SK-N-SH (cell line): ENCODE measurements around the gene GAP43. TPM values are rescaled to one million over a fixed set of nuclear protein-coding genes. Genes with fewer than 3 reads are reported as not detected.

Source experiments
- CTCF ChIA-PET: fragments of 300-600, 350-600 bp; formaldehyde crosslinking; extraction: SDS; loops from one replicate; lab custom pipeline; 2021; lab: Yijun Ruan, JAX
- POLR2A ChIA-PET: fragments of 350-600 bp; sonication (Branson Sonifier 250); formaldehyde crosslinking; extraction: SDS; loops from one replicate; lab custom pipeline; 2020; ENCODE audit warnings: antibody characterized with exemption, inconsistent platforms; lab: Yijun Ruan, JAX
- DNase-seq: peaks from one replicate; pipeline ENCODE4 v3.0.0; 2012
- H2AFZ ChIP-seq: fragments of 200-600 bp; sonication (generic); 2 replicates; pipeline ENCODE4 v1.8.1; 2016; ENCODE audit warnings: antibody characterized with exemption, mild to moderate bottlenecking, low read depth
- H3F3A ChIP-seq: fragments of 200-600 bp; sonication (generic); replicated peaks from 2 replicates; pipeline ENCODE3; 2016; ENCODE audit warnings: antibody characterized with exemption, mild to moderate bottlenecking; ENCODE audit not compliant: insufficient read depth
- H3K27ac ChIP-seq, 2 experiments: fragments of 200-500 bp in 1 of 2; fragments of 200-600 bp in 1 of 2; sonication (Bioruptor generic) in 1 of 2; sonication (generic), shearing (Covaris generic) in 1 of 2; 2 replicates each; pipeline versions ENCODE4 v1.5.1 to v1.6.1; 2014 to 2016; ENCODE audit warnings: low read depth in 2 of 2, inconsistent platforms in 1 of 2, low read length in 1 of 2, mild to moderate bottlenecking in 1 of 2, mixed read lengths in 1 of 2
- H3K27me3 ChIP-seq: fragments of 200-600 bp; sonication (generic), shearing (Covaris generic); 2 replicates; pipeline ENCODE4 v1.6.1; 2016; ENCODE audit warnings: mixed run types; ENCODE audit not compliant: insufficient read depth
- H3K36me3 ChIP-seq, 2 experiments: fragments of 200-500 bp in 1 of 2; fragments of 200-600 bp in 1 of 2; sonication (Bioruptor generic) in 1 of 2; sonication (generic) in 1 of 2; replicated peaks in 1 of 2; 2 replicates each; pipeline versions ENCODE3 to v1.5.1; 2014 to 2016; ENCODE audit warnings: low read length in 1 of 2, mild to moderate bottlenecking in 1 of 2; ENCODE audit not compliant: insufficient read depth in 2 of 2, control insufficient read depth in 1 of 2
- H3K4me1 ChIP-seq, 2 experiments: fragments of 200-500 bp in 1 of 2; fragments of 200-600 bp in 1 of 2; sonication (Bioruptor generic) in 1 of 2; sonication (generic), shearing (Covaris generic) in 1 of 2; 2 replicates each; pipeline versions ENCODE4 v1.5.1 to v1.6.1; 2014 to 2016; ENCODE audit warnings: low read depth in 1 of 2, low read length in 1 of 2, mixed run types in 1 of 2; ENCODE audit not compliant: insufficient read depth in 2 of 2, control insufficient read depth in 1 of 2
- H3K4me2 ChIP-seq: fragments of 200-600 bp; sonication (generic), shearing (Covaris generic); 2 replicates; pipeline ENCODE4 v1.6.1; 2017; ENCODE audit warnings: mixed run types
- H3K4me3 ChIP-seq, 2 experiments: fragments of 200-500 bp in 1 of 2; fragments of 200-600 bp in 1 of 2; sonication (Bioruptor generic) in 1 of 2; sonication (generic), shearing (Covaris generic) in 1 of 2; 2 replicates each; pipeline versions ENCODE4 v1.5.1 to v1.8.1; 2014 to 2016; ENCODE audit warnings: low read depth in 2 of 2, inconsistent platforms in 1 of 2, low read length in 1 of 2, mild to moderate bottlenecking in 1 of 2, mixed read lengths in 1 of 2, moderate library complexity in 1 of 2
- H3K79me2 ChIP-seq: fragments of 200-600 bp; sonication (generic); 2 replicates; pipeline ENCODE4 v1.8.1; 2017; ENCODE audit warnings: mild to moderate bottlenecking; ENCODE audit not compliant: insufficient read depth
- H3K9ac ChIP-seq: fragments of 200-600 bp; sonication (generic); 2 replicates; pipeline ENCODE4 v1.6.1; 2017; ENCODE audit warnings: mixed run types
- H3K9me2 ChIP-seq: fragments of 200-600 bp; sonication (generic); 2 replicates; pipeline ENCODE4 v1.6.1; 2017; ENCODE audit warnings: mixed run types
- H3K9me3 ChIP-seq: fragments of 200-600 bp; sonication (generic); 2 replicates; pipeline ENCODE4 v1.6.1; 2017; ENCODE audit warnings: mixed run types, mild to moderate bottlenecking, moderate library complexity
- H4K20me1 ChIP-seq: fragments of 200-600 bp; sonication (generic); 2 replicates; pipeline ENCODE4 v1.6.1; 2017; ENCODE audit warnings: mild to moderate bottlenecking, mixed run types; ENCODE audit not compliant: insufficient read depth
- CHD2 ChIP-seq: fragments of 150-350 bp; IDR thresholded peaks from 2 replicates; pipeline ENCODE4 v1.6.1; 2018; ENCODE audit warnings: low read length; ENCODE audit not compliant: partially characterized antibody
- CTCF ChIP-seq: fragments of 200-600 bp; sonication (generic); IDR thresholded peaks from 2 replicates; pipeline ENCODE4 v1.6.1; 2017; ENCODE audit warnings: antibody characterized with exemption, mild to moderate bottlenecking, moderate library complexity
- FOSL2 ChIP-seq: IDR thresholded peaks from 2 replicates; pipeline ENCODE4 v1.4.0; 2012; ENCODE audit warnings: low read depth, mild to moderate bottlenecking, moderate library complexity, borderline replicate concordance
- FOXJ3 ChIP-seq: sonication (generic); formaldehyde crosslinking; IDR thresholded peaks from 2 replicates; pipeline ENCODE4 v1.5.1; 2020; ENCODE audit warnings: mild to moderate bottlenecking, missing genetic modification reagents
- FOXM1 ChIP-seq: IDR thresholded peaks from 2 replicates; pipeline ENCODE4 v1.4.0; 2012; ENCODE audit warnings: low read depth, mild to moderate bottlenecking
- GATA2 ChIP-seq: sonication (generic); formaldehyde crosslinking; IDR thresholded peaks from 2 replicates; pipeline ENCODE4 v1.5.0; 2020; ENCODE audit warnings: mild to moderate bottlenecking, missing genetic modification reagents
- JUND ChIP-seq: IDR thresholded peaks from 2 replicates; pipeline ENCODE4 v1.4.0; 2012
- MEF2A ChIP-seq: IDR thresholded peaks from 2 replicates; pipeline ENCODE4 v1.4.0; 2012; ENCODE audit warnings: low read depth, borderline replicate concordance
- MXI1 ChIP-seq: IDR thresholded peaks from 2 replicates; pipeline ENCODE4 v1.6.1; 2012; ENCODE audit warnings: mild to moderate bottlenecking, low read depth, low read length, improper control_type of control experiment
- REST ChIP-seq: IDR thresholded peaks from 2 replicates; pipeline ENCODE4 v1.6.1; 2012; ENCODE audit warnings: mild to moderate bottlenecking, low read depth, low read length, moderate library complexity
- TAF1 ChIP-seq: IDR thresholded peaks from 2 replicates; pipeline ENCODE4 v1.6.1; 2012; ENCODE audit warnings: low read depth, mild to moderate bottlenecking, low read length, moderate library complexity, borderline replicate concordance
- YY1 ChIP-seq: IDR thresholded peaks from 2 replicates; pipeline ENCODE4 v1.4.0; 2012; ENCODE audit warnings: low read depth, mild to moderate bottlenecking
- WGBS: methylation state at CpG from one replicate; pipeline ENCODE4 v1.1.6; 2017; ENCODE audit warnings: low lambda C conversion rate; 5-methylcytosine and 5-hydroxymethylcytosine counted together
- polyA plus RNA-seq, 3 experiments: library from polyadenylated mRNA; depleted of rRNA; stranded (reverse); fragments of >200 nt; gene quantifications; 2 replicates each; pipeline ENCODE4 v1.2.3, GENCODE V29; 2012
- TF ChIP-seq, protein P1 (sequence below): fragments of 150-350 bp; IDR thresholded peaks from 2 replicates; pipeline ENCODE4 v1.6.1; 2016; ENCODE audit warnings: mild to moderate bottlenecking, low read depth, low read length
- TF ChIP-seq, protein P2 (sequence below): IDR thresholded peaks from 2 replicates; pipeline ENCODE4 v1.4.0; 2012; ENCODE audit warnings: low read depth

Gene GAP43
- polyA plus RNA-seq, 1 of the 3 experiments (the other 2 are of a cell fraction) = 14.0 TPM

DNA sequence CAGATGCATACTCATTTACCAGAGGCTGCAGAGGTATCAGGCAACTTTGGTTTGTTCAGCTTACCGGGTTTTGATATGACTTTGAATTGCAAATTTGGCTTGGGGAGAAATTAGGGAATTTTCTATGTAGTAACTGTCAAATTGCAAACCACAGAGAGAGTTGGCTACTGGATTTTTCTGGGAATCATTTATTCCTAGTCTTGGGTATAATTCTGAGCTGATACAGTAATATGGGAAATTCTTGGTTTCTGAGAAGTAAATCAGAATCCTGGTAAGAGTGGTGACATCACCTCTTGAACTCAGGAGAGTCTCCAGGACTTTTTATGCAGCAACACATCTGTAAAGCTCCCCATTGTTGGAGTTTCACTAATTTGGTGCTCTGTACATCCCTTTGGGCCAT is 39.0 kb downstream of the GAP43 start (continued):
- TF ChIP-seq REST = no peak

- H3K79me2 ChIP-seq = no peaks in the 10 kb centered on the region
- H3K27ac ChIP-seq = no peak overlapping the region
- H3K4me1 ChIP-seq = peaks cover 7 to 16% of the 10 kb centered on the region in 2 experiments; a peak in 3 of 4 replicates
- CTCF ChIA-PET = no interaction called here
- WGBS = 93% methylated on average over 3 of the region's 3 CpGs
- H3K27me3 ChIP-seq = no peaks in the 10 kb centered on the region
- no peak for DNase-seq
- no peaks in the 10 kb centered on the region for H3K36me3 ChIP-seq
- no peak overlapping the region for H3K9ac ChIP-seq
- peaks cover 10% of the 10 kb centered on the region for H3F3A ChIP-seq
- TF ChIP-seq MEF2A = no peak
- no peak for TF ChIP-seq CHD2
- no peak for TF ChIP-seq FOXJ3 (CRISPR knock-in tag)
- no peaks in the 10 kb centered on the region for H4K20me1 ChIP-seq
- no peak overlapping the region for H3K4me3 ChIP-seq
- H2AFZ ChIP-seq = no peak overlapping the region
- H3K9me2 ChIP-seq = no peaks in the 10 kb centered on the region
- no peak overlapping the region for H3K4me2 ChIP-seq
- POLR2A ChIA-PET = no interaction called here
- no peaks in the 10 kb centered on the region for H3K9me3 ChIP-seq
These were observed 40.1 kb downstream of the GAP43 start for GRCh38 chr3:115663414-115663813.

- no peaks in the 10 kb centered on the region for H3F3A ChIP-seq
- H3K27ac ChIP-seq = no peak overlapping the region
- no peaks in the 10 kb centered on the region for H3K27me3 ChIP-seq
- no peak overlapping the region for H3K4me2 ChIP-seq
- H3K36me3 ChIP-seq = no peaks in the 10 kb centered on the region
- H3K4me3 ChIP-seq = no peak overlapping the region
- no peaks in the 10 kb centered on the region for H3K79me2 ChIP-seq
- POLR2A ChIA-PET = no interaction called here
- 64% methylated on average over 2 of the region's 2 CpGs for WGBS
- no peaks in the 10 kb centered on the region for H3K9me3 ChIP-seq
- CTCF ChIA-PET = interaction anchor here (0.7 to 1.7 kb wide), 4 partner anchors 9 to 448 kb away, joined by 3 to 5 read pairs (median 3); no protein-coding TSS in a partner anchor
- H2AFZ ChIP-seq = no peak overlapping the region
- no peaks in the 10 kb centered on the region for H3K9me2 ChIP-seq
- H3K9ac ChIP-seq = no peak overlapping the region
- no peaks in the 10 kb centered on the region for H4K20me1 ChIP-seq
- no peak for DNase-seq
- no peaks in the 10 kb centered on the region; a peak in 1 of 4 replicates for H3K4me1 ChIP-seq
- no peak for TF ChIP-seq REST
- TF ChIP-seq, protein P1, sequence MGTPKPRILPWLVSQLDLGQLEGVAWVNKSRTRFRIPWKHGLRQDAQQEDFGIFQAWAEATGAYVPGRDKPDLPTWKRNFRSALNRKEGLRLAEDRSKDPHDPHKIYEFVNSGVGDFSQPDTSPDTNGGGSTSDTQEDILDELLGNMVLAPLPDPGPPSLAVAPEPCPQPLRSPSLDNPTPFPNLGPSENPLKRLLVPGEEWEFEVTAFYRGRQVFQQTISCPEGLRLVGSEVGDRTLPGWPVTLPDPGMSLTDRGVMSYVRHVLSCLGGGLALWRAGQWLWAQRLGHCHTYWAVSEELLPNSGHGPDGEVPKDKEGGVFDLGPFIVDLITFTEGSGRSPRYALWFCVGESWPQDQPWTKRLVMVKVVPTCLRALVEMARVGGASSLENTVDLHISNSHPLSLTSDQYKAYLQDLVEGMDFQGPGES = no peak
- TF ChIP-seq JUND = no peak
- no peak for TF ChIP-seq GATA2 (CRISPR knock-in tag)
- TF ChIP-seq, protein P2, sequence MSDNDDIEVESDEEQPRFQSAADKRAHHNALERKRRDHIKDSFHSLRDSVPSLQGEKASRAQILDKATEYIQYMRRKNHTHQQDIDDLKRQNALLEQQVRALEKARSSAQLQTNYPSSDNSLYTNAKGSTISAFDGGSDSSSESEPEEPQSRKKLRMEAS = no peak
- TF ChIP-seq FOSL2 = no peak
- TF ChIP-seq MEF2A = no peak
- TF ChIP-seq FOXM1 = no peak
- TF ChIP-seq YY1 = no peak
- no peak for TF ChIP-seq CTCF
- no peak for TF ChIP-seq TAF1
- no peak for TF ChIP-seq MXI1
These were observed 42.8 kb downstream of the GAP43 start for GRCh38 chr3:115666081-115666480.
